K562 (cell line): ENCODE data around the gene SCARB2.

ENCODE experiments used
- BRF1 ChIP-seq: IDR thresholded peaks from 3 replicates; pipeline ENCODE4 v1.6.1; 2011; ENCODE audit warnings: borderline replicate concordance, mild to moderate bottlenecking; ENCODE audit not compliant: insufficient read length; ENCODE audit errors: extremely low read depth
- CTCF ChIP-seq, 3 experiments: IDR thresholded peaks in 2 of 3; conservative IDR thresholded peaks in 1 of 3; 2 replicates each; pipeline ENCODE4 v1.5.1; 2011 to 2012; ENCODE audit warnings: low read length in 3 of 3, mild to moderate bottlenecking in 3 of 3, control low read depth in 2 of 3, improper control_type of control experiment in 1 of 3, inconsistent platforms in 1 of 3, low read depth in 1 of 3, mixed read lengths in 1 of 3, moderate library complexity in 1 of 3; ENCODE audit not compliant: insufficient read depth in 2 of 3
- E2F3 ChIP-seq: fragments of 250-450 bp; sonication (Bioruptor Pico); IDR thresholded peaks from 2 replicates; pipeline ENCODE4 v1.4.0; 2020; ENCODE audit warnings: mild to moderate bottlenecking
- FOXA3 ChIP-seq, 2 experiments: fragments of 450-650 bp in 1 of 2; sonication (generic) in 1 of 2; formaldehyde crosslinking; IDR thresholded peaks in 1 of 2; conservative IDR thresholded peaks in 1 of 2; 2 replicates each; pipeline versions ENCODE4 v1.4.0 to v1.8.0; 2020 to 2022; ENCODE audit warnings: mild to moderate bottlenecking in 2 of 2, missing genetic modification reagents in 1 of 2
- MYC ChIP-seq, 2 experiments: fragments of 250-450 bp in 1 of 2; sonication (Bioruptor Pico) in 1 of 2; IDR thresholded peaks; 2 replicates each; pipeline versions ENCODE4 v1.5.1 to v1.6.1; 2012 to 2021; ENCODE audit warnings: low read depth in 2 of 2, borderline replicate concordance in 1 of 2, improper control_type of control experiment in 1 of 2, low read length in 1 of 2, mild to moderate bottlenecking in 1 of 2, moderate library complexity in 1 of 2
- POLR2A ChIP-seq: fragments of 450-650 bp; conservative IDR thresholded peaks from 2 replicates; pipeline ENCODE4 v1.6.1; 2016
- RAD21 ChIP-seq, 2 experiments: fragments of 250-450 bp in 1 of 2; fragments of 450-650 bp in 1 of 2; sonication (Bioruptor Pico) in 1 of 2; formaldehyde crosslinking in 1 of 2; IDR thresholded peaks in 1 of 2; conservative IDR thresholded peaks in 1 of 2; 2 replicates each; pipeline versions ENCODE4 v1.4.0 to v1.8.0; 2020 to 2022; ENCODE audit warnings: mild to moderate bottlenecking in 2 of 2, moderate library complexity in 1 of 2
- SRF ChIP-seq, 2 experiments: fragments of 250-450, 450-650 bp in 1 of 2; sonication (Bioruptor Pico) in 1 of 2; sonication (generic) in 1 of 2; formaldehyde crosslinking; IDR thresholded peaks; 2 replicates each; pipeline versions ENCODE4 v1.5.0 to v1.5.1; 2020 to 2022; ENCODE audit warnings: mild to moderate bottlenecking in 1 of 2, missing genetic modification reagents in 1 of 2
- TF ChIP-seq, protein P1 (sequence below): sonication (generic); formaldehyde crosslinking; IDR thresholded peaks from 2 replicates; pipeline ENCODE4 v1.9.0; 2022; ENCODE audit warnings: mild to moderate bottlenecking, missing genetic modification reagents

GRCh38 chr4:76233083-76233482, 19.5 kb upstream of the SCARB2 start:
- TF ChIP-seq POLR2A: no peak
- TF ChIP-seq E2F3: no peak
- TF ChIP-seq BRF1: no peak
- TF ChIP-seq, protein P1, sequence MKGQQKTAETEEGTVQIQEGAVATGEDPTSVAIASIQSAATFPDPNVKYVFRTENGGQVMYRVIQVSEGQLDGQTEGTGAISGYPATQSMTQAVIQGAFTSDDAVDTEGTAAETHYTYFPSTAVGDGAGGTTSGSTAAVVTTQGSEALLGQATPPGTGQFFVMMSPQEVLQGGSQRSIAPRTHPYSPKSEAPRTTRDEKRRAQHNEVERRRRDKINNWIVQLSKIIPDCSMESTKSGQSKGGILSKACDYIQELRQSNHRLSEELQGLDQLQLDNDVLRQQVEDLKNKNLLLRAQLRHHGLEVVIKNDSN: no peak
- TF ChIP-seq RAD21 (CRISPR knock-in tag; conservative IDR thresholded peaks at IDR 0.05 in 1 of 2, IDR thresholded peaks at IDR 0.05 in 1 of 2): no peak
- TF ChIP-seq MYC (IDR thresholded peaks at IDR 0.05; ENCODE audit: low read depth, low read length): no peak
- no peak for TF ChIP-seq MYC (CRISPR knock-in tag; IDR thresholded peaks at IDR 0.05; ENCODE audit: borderline replicate concordance, low read depth)
- TF ChIP-seq FOXA3 (CRISPR knock-in tag; conservative IDR thresholded peaks at IDR 0.05 in 1 of 2, IDR thresholded peaks at IDR 0.05 in 1 of 2): no peak
- TF ChIP-seq SRF (CRISPR knock-in tag; IDR thresholded peaks at IDR 0.05): no peak
- no peak for TF ChIP-seq CTCF (IDR thresholded peaks at IDR 0.05 in 2 of 3, conservative IDR thresholded peaks at IDR 0.05 in 1 of 3; ENCODE audit: insufficient read depth in 2 of 3, low read depth in 1 of 3, low read length in 3 of 3)
